OCI-LY1 (cell line): ENCODE results near the gene OS9.

Source experiments
- H2AFZ ChIP-seq: fragments of 200-600 bp; sonication (generic), shearing (Covaris generic); 2 replicates; pipeline ENCODE4 v1.6.0; 2014; ENCODE audit warnings: antibody characterized with exemption, mild to moderate bottlenecking, low read length
- H3F3A ChIP-seq: fragments of 200-600 bp; sonication (generic), shearing (Covaris generic); 2 replicates; pipeline ENCODE4 v1.6.0; 2014; ENCODE audit warnings: mild to moderate bottlenecking, antibody characterized with exemption, low read length, moderate library complexity; ENCODE audit not compliant: insufficient read depth
- H3K27ac ChIP-seq: fragments of 200-600 bp; sonication (generic); 2 replicates; pipeline ENCODE4 v1.5.1; 2014; ENCODE audit warnings: low read length, mixed run types, mild to moderate bottlenecking, low read depth; ENCODE audit not compliant: poor library complexity, severe bottlenecking
- H3K27me3 ChIP-seq: fragments of 200-600 bp; sonication (generic); 2 replicates; pipeline ENCODE4 v1.6.0; 2014; ENCODE audit warnings: antibody characterized with exemption, mild to moderate bottlenecking, low read length, moderate library complexity; ENCODE audit not compliant: insufficient read depth
- H3K36me3 ChIP-seq: fragments of 200-600 bp; sonication (generic); 2 replicates; pipeline ENCODE4 v1.6.1; 2014; ENCODE audit warnings: mild to moderate bottlenecking, antibody characterized with exemption, low read length, moderate library complexity, mixed read lengths; ENCODE audit not compliant: insufficient read depth
- H3K4me1 ChIP-seq: fragments of 200-600 bp; sonication (generic); 2 replicates; pipeline ENCODE4 v1.5.1; 2014; ENCODE audit warnings: mild to moderate bottlenecking, low read length, moderate library complexity; ENCODE audit not compliant: insufficient read depth, severe bottlenecking
- H3K4me2 ChIP-seq: fragments of 200-600 bp; sonication (generic), shearing (Covaris generic); 2 replicates; pipeline ENCODE4 v1.6.1; 2014; ENCODE audit warnings: low read length
- H3K4me3 ChIP-seq: fragments of 200-600 bp; sonication (generic); 2 replicates; pipeline ENCODE4 v1.5.1; 2014; ENCODE audit warnings: low read length, low read depth, mild to moderate bottlenecking, mixed read lengths; ENCODE audit not compliant: poor library complexity, severe bottlenecking
- H3K79me2 ChIP-seq: fragments of 200-600 bp; shearing (Covaris generic); 2 replicates; pipeline ENCODE4 v1.6.1; 2016; ENCODE audit warnings: mixed run types, low read length, mixed read lengths; ENCODE audit not compliant: insufficient read depth
- H3K9ac ChIP-seq: fragments of 200-600 bp; sonication (generic), shearing (Covaris generic); 2 replicates; pipeline ENCODE4 v1.6.1; 2014; ENCODE audit warnings: mild to moderate bottlenecking, low read length, mixed read lengths
- H3K9me2 ChIP-seq: fragments of 200-600 bp; sonication (generic), shearing (Covaris generic); 2 replicates; pipeline ENCODE4 v1.6.1; 2014; ENCODE audit warnings: low read depth, mild to moderate bottlenecking, low read length, mixed read lengths
- H3K9me3 ChIP-seq: fragments of 200-600 bp; shearing (Covaris generic); 2 replicates; pipeline ENCODE4 v1.6.1; 2014; ENCODE audit warnings: low read length, mixed read lengths
- H4K20me1 ChIP-seq: fragments of 200-600 bp; sonication (generic), shearing (Covaris generic); 2 replicates; pipeline ENCODE4 v1.6.0; 2016; ENCODE audit warnings: mild to moderate bottlenecking, low read length; ENCODE audit not compliant: insufficient read depth
- CTCF ChIP-seq: fragments of 200-600 bp; sonication (generic), shearing (Covaris generic); IDR thresholded peaks from 2 replicates; pipeline ENCODE4 v1.5.1; 2017; ENCODE audit warnings: mild to moderate bottlenecking, antibody characterized with exemption, low read length, moderate library complexity, mixed read lengths
- EZH2 ChIP-seq: fragments of 200-600 bp; sonication (generic), shearing (Covaris generic); IDR thresholded peaks from 2 replicates; pipeline ENCODE4 v1.8.0; 2017; ENCODE audit warnings: borderline replicate concordance, mixed run types, mild to moderate bottlenecking, antibody characterized with exemption, low read length, moderate library complexity, mixed read lengths

The OS9 gene

GRCh38 chr12:57722716-57723629, 29.0 kb downstream of the OS9 start:
- Histone ChIP-seq H2AFZ (no peak overlapping the region), H3K79me2 (no peaks in the 10 kb centered on the region), H3K27me3 (no peaks in the 10 kb centered on the region), H3K4me1 (peaks cover 4% of the 10 kb centered on the region), H3F3A (peaks cover 3% of the 10 kb centered on the region), H3K36me3 (peaks cover 59% of the 10 kb centered on the region), H3K4me2 (no peak overlapping the region), H4K20me1 (no peaks in the 10 kb centered on the region), H3K4me3 (no peak overlapping the region), H3K27ac (no peak overlapping the region), H3K9me3 (no peaks in the 10 kb centered on the region), H3K9me2 (no peaks in the 10 kb centered on the region), H3K9ac (no peak overlapping the region)
- TF ChIP-seq CTCF (no peak), EZH2 (no peak)

GRCh38 chr12:57723630-57723962, 29.7 kb downstream of the OS9 start:
- Histone ChIP-seq H3F3A (peaks cover 3% of the 10 kb centered on the region), H3K36me3 (peaks cover 55% of the 10 kb centered on the region), H3K9me2 (no peaks in the 10 kb centered on the region), H3K4me1 (peaks cover 4% of the 10 kb centered on the region), H3K9ac (no peak overlapping the region), H4K20me1 (no peaks in the 10 kb centered on the region), H3K79me2 (no peaks in the 10 kb centered on the region), H3K9me3 (no peaks in the 10 kb centered on the region), H2AFZ (no peak overlapping the region), H3K27ac (no peak overlapping the region), H3K4me2 (no peak overlapping the region), H3K4me3 (no peak overlapping the region), H3K27me3 (no peaks in the 10 kb centered on the region)
- no peak for TF ChIP-seq EZH2
- no peak for TF ChIP-seq CTCF

GRCh38 chr12:57724003-57724935, 30.3 kb downstream of the OS9 start:
- Histone ChIP-seq H3K4me1 (peaks cover 4% of the 10 kb centered on the region), H3F3A (peaks cover 3% of the 10 kb centered on the region), H3K79me2 (no peaks in the 10 kb centered on the region), H2AFZ (no peak overlapping the region), H3K27me3 (no peaks in the 10 kb centered on the region), H3K36me3 (peaks cover 49% of the 10 kb centered on the region), H3K4me2 (no peak overlapping the region), H4K20me1 (no peaks in the 10 kb centered on the region), H3K4me3 (no peak overlapping the region), H3K27ac (peak overlapping the region; percentile 51), H3K9me2 (no peaks in the 10 kb centered on the region), H3K9me3 (no peaks in the 10 kb centered on the region), H3K9ac (no peak overlapping the region)
- TF ChIP-seq CTCF, result no peak
- TF ChIP-seq EZH2, result no peak
